GM19023 (cell line): ENCODE data around the gene STBD1.
"Not testable (repeated sequence)": the region's sequence is repeated elsewhere in the genome, so short reads cannot be mapped to it uniquely, and the experiment has no call there.

Experiments used
- ATAC-seq: cut with Tn5 transposase; IDR thresholded peaks from one replicate; pipeline ENCODE4 v1.9.1; 2021; ENCODE audit warnings: mild to moderate bottlenecking, moderate library complexity; ENCODE audit not compliant: unreplicated experiment

The STBD1 gene

GRCh38 chr4:76305971-76306881 is at the start of gene STBD1:
STBD1 (plus strand) TSS chr4:76306733; CDS start chr4:76306770, 37 bp downstream.
- ATAC-seq, result peak; percentile 46

GRCh38 chr4:76256968-76257367 is 49.6 kb upstream of the STBD1 start:
- ATAC-seq, result no peak

- no peak for ATAC-seq
Measured at GRCh38 chr4:76257824-76258223, 48.7 kb upstream of the STBD1 start.

- no peak for ATAC-seq
Measured at GRCh38 chr4:76260571-76260970, 46.0 kb upstream of the STBD1 start.

GRCh38 chr4:76265631-76266218 is 40.8 kb upstream of the STBD1 start:
- no peak for ATAC-seq

- no peak for ATAC-seq
Measured at GRCh38 chr4:76266627-76267026, 39.9 kb upstream of the STBD1 start.

- ATAC-seq, result no peak
Measured at GRCh38 chr4:76267811-76268210, 38.7 kb upstream of the STBD1 start.

GRCh38 chr4:76270244-76271175 is 36.0 kb upstream of the STBD1 start:
- no peak for ATAC-seq

GRCh38 chr4:76271248-76271647 is 35.3 kb upstream of the STBD1 start:
- ATAC-seq, result no peak

GRCh38 chr4:76272073-76272472 is 34.5 kb upstream of the STBD1 start:
- no peak for ATAC-seq

GRCh38 chr4:76272582-76272981 is 34.0 kb upstream of the STBD1 start:
- no peak for ATAC-seq

- ATAC-seq, result no peak
Measured at GRCh38 chr4:76272999-76273398, 33.5 kb upstream of the STBD1 start.

- no peak for ATAC-seq
Measured at GRCh38 chr4:76275486-76276124, 30.9 kb upstream of the STBD1 start.

GRCh38 chr4:76276813-76277212 is 29.7 kb upstream of the STBD1 start:
- ATAC-seq, result no peak

GRCh38 chr4:76277667-76278066 is 28.9 kb upstream of the STBD1 start:
- no peak for ATAC-seq

GRCh38 chr4:76278583-76278982 is 27.9 kb upstream of the STBD1 start:
- no peak for ATAC-seq

GRCh38 chr4:76279462-76279861 is 27.1 kb upstream of the STBD1 start:
- no peak for ATAC-seq

GRCh38 chr4:76280488-76281441 is 25.8 kb upstream of the STBD1 start:
- ATAC-seq, result no peak

- not testable (repeated sequence) for ATAC-seq
Measured at GRCh38 chr4:76281594-76281993, 24.9 kb upstream of the STBD1 start.
